ENCODE measurements around the gene OR52R1.

DNA sequence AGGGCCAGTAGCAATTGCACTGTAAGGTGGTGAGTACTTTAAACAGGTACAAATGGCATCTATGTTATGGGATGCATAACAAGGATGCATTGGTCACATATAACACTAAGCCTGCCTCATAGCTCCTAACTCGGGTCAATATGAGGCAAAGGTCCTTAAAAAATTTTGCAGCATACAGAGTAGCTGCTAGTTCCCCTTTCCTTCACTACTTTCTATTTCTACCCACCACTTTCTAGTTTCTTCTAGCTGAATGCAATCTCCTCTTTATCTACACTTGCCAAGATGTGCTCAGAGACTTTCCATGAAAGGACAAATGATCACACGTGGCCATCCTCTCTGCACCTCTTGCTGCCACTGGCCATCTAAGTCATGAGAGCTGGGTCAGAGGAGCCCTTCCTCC lies 26.7 kb upstream of the OR52R1 start:
- TF ChIP-seq, protein P1, sequence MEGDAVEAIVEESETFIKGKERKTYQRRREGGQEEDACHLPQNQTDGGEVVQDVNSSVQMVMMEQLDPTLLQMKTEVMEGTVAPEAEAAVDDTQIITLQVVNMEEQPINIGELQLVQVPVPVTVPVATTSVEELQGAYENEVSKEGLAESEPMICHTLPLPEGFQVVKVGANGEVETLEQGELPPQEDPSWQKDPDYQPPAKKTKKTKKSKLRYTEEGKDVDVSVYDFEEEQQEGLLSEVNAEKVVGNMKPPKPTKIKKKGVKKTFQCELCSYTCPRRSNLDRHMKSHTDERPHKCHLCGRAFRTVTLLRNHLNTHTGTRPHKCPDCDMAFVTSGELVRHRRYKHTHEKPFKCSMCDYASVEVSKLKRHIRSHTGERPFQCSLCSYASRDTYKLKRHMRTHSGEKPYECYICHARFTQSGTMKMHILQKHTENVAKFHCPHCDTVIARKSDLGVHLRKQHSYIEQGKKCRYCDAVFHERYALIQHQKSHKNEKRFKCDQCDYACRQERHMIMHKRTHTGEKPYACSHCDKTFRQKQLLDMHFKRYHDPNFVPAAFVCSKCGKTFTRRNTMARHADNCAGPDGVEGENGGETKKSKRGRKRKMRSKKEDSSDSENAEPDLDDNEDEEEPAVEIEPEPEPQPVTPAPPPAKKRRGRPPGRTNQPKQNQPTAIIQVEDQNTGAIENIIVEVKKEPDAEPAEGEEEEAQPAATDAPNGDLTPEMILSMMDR (conservative IDR thresholded peaks at IDR 0.05 in 1 of 2, IDR thresholded peaks at IDR 0.05 in 1 of 2; ENCODE audit: extremely low read depth in 1 of 2, insufficient read depth in 1 of 2, low read depth in 1 of 2, low read length in 2 of 2) = no peak
- no peak for TF ChIP-seq EZH2 (IDR thresholded peaks at IDR 0.05; ENCODE audit: borderline replicate concordance, low read length)
